ENCODE data around the gene SLC8B1. TPM values are rescaled to one million over a fixed set of nuclear protein-coding genes. Genes with fewer than 3 reads are reported as not detected.

Gene SLC8B1
- total and polyA plus RNA-seq, 2 of the 4 experiments (the other 2 are of a cell fraction) = 4.1 to 10.2 TPM

- ChIA-PET POLR2A (ENCODE audit: unreplicated experiment) (no interaction called here), CTCF (interaction anchor here (0.7 kb wide), 1 partner anchor 15 kb away, joined by 3 read pairs; no protein-coding TSS in a partner anchor)
- Histone ChIP-seq H2BK5ac (ENCODE audit: low read depth, low read length, poor library complexity, severe bottlenecking) (no peak overlapping the region), H4K91ac (ENCODE audit: insufficient read depth, low read depth, low read length) (no peak overlapping the region), H3K27me3 (ENCODE audit: control insufficient read depth, insufficient read depth, low read length) (no peaks in the 10 kb centered on the region), H3K23ac (ENCODE audit: low read depth, low read length) (no peak overlapping the region), H4K5ac (ENCODE audit: low read depth, low read length) (no peak overlapping the region), H3K4me1 (ENCODE audit: control insufficient read depth, insufficient read depth, low read length) (peaks cover 2% of the 10 kb centered on the region; the same call in 1 of the 2 replicates), H2BK20ac (ENCODE audit: low read depth, low read length) (no peak overlapping the region), H2AFZ (replicated peaks; ENCODE audit: low read length, poor library complexity) (no peak overlapping the region), H3K27ac (ENCODE audit: insufficient read depth, low read length) (no peak overlapping the region), H3K9ac (ENCODE audit: low read depth, low read length) (no peak overlapping the region), H2BK15ac (ENCODE audit: low read depth, low read length) (no peak overlapping the region), H4K20me1 (ENCODE audit: insufficient read depth, low read length) (no peaks in the 10 kb centered on the region), H3K56ac (ENCODE audit: extremely low read depth, insufficient read depth, low read length) (no peak overlapping the region), H2BK120ac (ENCODE audit: low read depth, low read length) (no peak overlapping the region), H3K4me2 (ENCODE audit: low read depth, low read length) (no peak overlapping the region), H3K79me1 (ENCODE audit: low read depth in 1 of 2, low read length in 2 of 2) (no peaks in the 10 kb centered on the region), H3K36me3 (ENCODE audit: control insufficient read depth, insufficient read depth, low read length) (no peaks in the 10 kb centered on the region), H3K14ac (replicated peaks; ENCODE audit: low read depth, low read length) (no peak overlapping the region), H3K4me3 (ENCODE audit: insufficient read depth, low read depth, low read length) (no peak overlapping the region), H4K8ac (ENCODE audit: low read depth in 2 of 2, low read length in 2 of 2) (no peak overlapping the region), H2AK9ac (replicated peaks; ENCODE audit: low read depth, low read length, poor library complexity) (no peak overlapping the region), H3K9me1 (ENCODE audit: insufficient read depth, low read length) (no peaks in the 10 kb centered on the region), H3K18ac (ENCODE audit: low read depth, low read length) (no peak overlapping the region), H3K9me3 (ENCODE audit: control insufficient read depth, insufficient read depth, low read length) (peaks cover 2% of the 10 kb centered on the region; the same call in 1 of the 2 replicates), H2AK5ac (ENCODE audit: low read depth, low read length) (no peak overlapping the region), H3K4ac (ENCODE audit: low read depth, low read length) (no peak overlapping the region)
- no peak for ATAC-seq (ENCODE audit: low read depth)
- no peak for DNase-seq
- BruUV-seq (replicated peaks) = no TSS peak
- intact Hi-C loops (cut with micrococcal nuclease) = no loop called here
- TF ChIP-seq MAZ (IDR thresholded peaks at IDR 0.05; ENCODE audit: borderline replicate concordance, low read depth, low read length) (no peak), POLR2A (IDR thresholded peaks at IDR 0.05; ENCODE audit: low read depth, low read length) (no peak)
- in situ Hi-C loops (cut with MboI; ENCODE audit: low sequenced_read_pairs) = no loop called here
- dilution Hi-C loops (cut with HindIII; ENCODE audit: low sequenced_read_pairs, unreplicated experiment) = no loop called here
Measured at GRCh38 chr12:113257564-113257963, 77.3 kb downstream of the SLC8B1 start.

All from IMR-90 (cell line).